GM12872 (cell line): ENCODE data around the gene MRE11.

Experiments used
- CTCF ChIP-seq: IDR thresholded peaks from 3 replicates; pipeline ENCODE4 v1.5.1; 2011; ENCODE audit warnings: low read depth, mild to moderate bottlenecking, low read length, moderate library complexity; ENCODE audit not compliant: insufficient read depth

MRE11 gene

GRCh38 chr11:94398101-94398500, 95.5 kb downstream of the MRE11 start:
- TF ChIP-seq CTCF: no peak

DNA sequence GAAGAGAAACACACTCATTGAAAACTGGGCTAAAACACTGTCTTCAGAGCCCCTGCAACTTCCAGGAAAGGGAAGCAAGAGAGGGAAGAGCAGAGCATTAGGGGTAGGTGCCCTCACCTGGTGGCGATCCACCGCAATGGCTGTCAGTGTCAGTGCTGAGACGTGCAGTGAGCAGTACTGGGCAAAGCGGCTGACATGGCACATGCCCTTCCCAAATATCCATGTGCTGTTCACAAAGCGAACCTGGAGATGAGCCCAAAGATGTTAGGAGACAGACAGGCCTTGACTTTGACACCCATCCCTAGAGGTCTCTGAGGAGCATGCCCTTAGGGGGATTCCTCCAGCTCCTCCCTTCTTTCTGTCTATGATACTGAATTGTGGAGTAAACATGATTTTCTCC, 97.4 kb downstream of the MRE11 start:
- TF ChIP-seq CTCF: no peak

DNA sequence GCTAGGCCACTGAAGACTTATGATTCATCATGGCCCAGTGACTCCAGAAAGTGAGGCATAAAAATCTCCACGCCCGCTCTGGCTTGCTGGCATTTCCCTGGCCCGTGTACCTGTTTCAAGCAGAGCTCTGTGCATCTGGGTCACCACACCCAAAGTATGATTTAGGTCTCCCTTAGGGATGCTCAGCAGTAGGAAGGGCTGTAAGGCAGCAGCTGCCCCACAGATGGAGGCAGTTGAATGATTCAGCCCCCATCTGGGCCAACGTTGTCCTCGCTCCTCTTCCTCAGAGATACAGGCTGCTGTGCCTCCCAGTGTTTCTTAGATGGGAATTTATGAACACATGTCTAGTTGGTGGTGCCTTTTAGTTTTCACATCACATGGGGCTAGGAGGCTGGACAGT, 114.0 kb downstream of the MRE11 start:
- no peak for TF ChIP-seq CTCF

- no peak for TF ChIP-seq CTCF
Observed at GRCh38 chr11:94376841-94377240, 116.8 kb downstream of the MRE11 start.
